Measurements from ENCODE around the gene CXCR5.
"Not testable (repeated sequence)": the region's sequence is repeated elsewhere in the genome, so short reads cannot be mapped to it uniquely, and the experiment has no call there.

The CXCR5 gene

GRCh38 chr11:118883368-118884071 is at the start of gene CXCR5:
TSS of gene CXCR5 (plus strand) at chr11:118883892. CDS start at chr11:118883942, 50 bp downstream.
- DNase-seq, result no peak

GRCh38 chr11:118834427-118835028 is 49.2 kb upstream of the CXCR5 start:
- DNase-seq, result no peak

DNA sequence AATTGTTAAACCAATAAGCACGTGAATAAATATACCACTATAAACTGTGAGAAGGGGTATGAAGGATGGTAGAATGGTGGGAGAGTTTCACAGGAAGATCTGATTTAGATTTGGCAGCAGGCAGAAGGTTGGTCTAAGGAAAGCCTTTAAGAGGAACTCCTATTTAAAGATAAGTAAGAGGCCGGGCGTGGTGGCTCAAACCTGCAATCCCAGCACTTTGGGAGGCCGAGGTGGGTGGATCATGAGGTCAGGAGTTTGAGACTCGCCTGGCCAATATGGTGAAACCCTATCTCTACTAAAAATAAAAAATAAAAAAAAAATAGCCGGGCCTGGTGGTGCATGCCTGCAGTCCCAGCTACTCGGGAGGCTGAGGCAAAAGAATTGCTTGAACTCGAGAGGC is 45.8 kb upstream of the CXCR5 start:
- DNase-seq, result no peak

GRCh38 chr11:118838905-118839553 is 44.7 kb upstream of the CXCR5 start:
- no peak for DNase-seq

DNA sequence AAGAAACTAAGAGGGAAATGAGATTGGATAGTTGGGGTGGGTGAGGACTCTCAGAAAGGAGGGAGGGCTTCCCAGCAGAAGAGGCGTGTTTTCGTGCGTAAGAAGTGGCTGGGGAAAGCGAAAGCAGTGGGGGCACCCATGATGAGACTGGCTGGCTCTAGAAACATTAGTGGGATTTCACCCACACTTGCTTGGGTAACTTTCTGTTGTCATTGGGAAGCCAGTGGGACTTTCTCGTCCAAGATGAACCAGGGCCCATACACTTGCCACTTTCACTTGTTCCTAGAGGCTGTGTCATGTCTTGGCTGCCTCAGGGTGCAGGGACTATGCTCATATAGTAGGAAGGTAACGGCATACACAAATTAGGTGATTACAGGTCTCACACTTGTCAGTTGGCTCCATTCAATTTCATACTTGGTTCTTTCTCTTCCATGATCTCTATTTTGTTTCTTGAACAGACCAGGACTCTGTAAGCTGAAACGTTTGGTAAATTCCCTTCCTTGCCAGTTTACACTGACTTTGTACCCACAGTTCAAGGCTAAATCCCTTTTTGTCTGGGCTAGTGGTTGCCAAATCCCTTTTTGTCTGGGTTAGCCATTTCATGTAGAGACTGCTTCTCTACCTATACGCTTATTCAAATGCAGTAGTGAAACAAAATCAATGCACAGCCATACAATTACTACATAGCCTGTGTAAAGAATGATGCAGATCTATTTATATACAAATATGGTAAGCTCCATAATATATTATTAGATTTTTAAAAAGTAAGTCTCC is 42.0 kb upstream of the CXCR5 start:
- DNase-seq, result no peak

DNA sequence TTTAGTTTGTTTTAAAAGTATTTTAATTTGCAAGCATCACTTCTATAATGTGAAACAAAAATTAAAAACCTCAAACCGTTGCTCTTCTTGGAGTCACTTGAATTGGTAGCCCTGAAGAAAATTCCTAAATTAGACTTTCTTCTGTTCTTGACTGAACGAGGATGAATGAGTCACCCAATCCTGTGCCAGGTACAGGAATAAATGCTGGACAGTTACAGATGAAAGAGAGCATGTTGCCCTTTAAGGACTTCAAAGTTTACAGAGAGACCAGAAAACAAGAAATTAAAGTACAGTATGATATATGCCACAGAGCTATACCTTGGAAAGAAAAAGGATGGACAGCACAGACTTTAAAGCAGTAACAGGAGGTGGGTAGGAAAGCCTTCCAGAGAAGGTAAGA is 41.3 kb upstream of the CXCR5 start:
- no peak for DNase-seq

- DNase-seq, result not testable (repeated sequence)
Observed at GRCh38 chr11:118842843-118843242, 40.8 kb upstream of the CXCR5 start.

DNA sequence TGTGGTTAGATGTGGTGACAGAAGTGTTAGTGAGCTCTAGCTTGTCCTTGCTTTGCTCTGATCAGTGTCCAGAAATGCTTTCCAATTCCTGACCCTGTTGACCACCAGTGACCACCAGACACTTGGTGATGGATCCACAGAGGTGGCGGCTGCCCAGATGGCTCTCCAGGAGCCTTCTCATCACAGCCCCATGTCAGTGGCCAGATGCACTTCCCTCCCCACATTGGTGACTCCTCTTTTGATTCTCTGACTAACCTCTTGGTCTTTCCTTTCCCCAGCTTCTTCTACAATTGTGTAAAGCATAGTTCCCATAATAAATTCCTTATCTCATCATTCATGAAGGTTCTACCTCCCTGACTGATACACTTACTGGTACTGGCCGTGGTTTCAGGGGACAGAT is 40.1 kb upstream of the CXCR5 start:
- DNase-seq, result no peak

- no peak for DNase-seq
Observed at GRCh38 chr11:118845369-118845768, 38.3 kb upstream of the CXCR5 start.

GRCh38 chr11:118846181-118846935 is 37.3 kb upstream of the CXCR5 start:
- no peak for DNase-seq

GRCh38 chr11:118849825-118850224 is 33.9 kb upstream of the CXCR5 start:
- DNase-seq, result no peak

DNA sequence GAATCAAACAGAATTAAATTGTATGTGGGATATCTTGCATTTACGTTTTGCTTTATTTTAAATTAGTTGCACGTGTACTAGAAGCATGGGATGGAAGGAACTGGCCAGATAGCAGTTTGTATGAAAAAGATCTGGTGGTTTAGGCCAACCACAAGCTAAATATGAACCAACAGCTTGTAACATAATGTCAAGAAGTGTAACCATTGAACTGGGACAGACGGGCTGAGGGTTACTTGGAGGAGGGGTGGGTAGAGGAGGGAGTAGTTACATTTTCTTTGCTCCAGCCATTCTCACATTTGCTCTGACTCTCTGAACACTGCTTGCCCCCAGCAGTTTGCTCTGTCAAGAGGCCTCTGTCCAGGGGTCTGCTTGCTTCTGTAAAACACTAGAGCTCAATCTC is 31.7 kb upstream of the CXCR5 start:
- no peak for DNase-seq

GRCh38 chr11:118853678-118854077 is 30.0 kb upstream of the CXCR5 start:
- DNase-seq, result no peak

DNA sequence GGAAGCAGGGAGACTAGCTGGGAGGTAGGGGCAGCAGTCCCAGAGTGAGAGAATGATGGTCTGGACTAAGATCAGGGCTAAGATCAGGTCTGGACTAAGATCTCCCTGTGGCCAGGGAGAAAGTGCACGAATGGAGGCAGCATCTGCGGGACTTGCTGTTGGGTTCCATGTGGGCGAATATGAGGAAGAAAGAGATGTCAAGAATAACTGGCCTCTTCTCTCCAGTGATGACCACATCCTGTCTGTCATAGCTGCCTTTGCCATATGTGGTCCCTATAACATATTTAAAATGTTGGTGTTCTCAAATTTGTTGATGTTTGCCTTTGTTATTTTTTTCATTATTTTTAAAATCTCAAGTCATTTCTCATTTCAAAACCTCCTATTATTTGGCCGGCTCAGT is 27.4 kb upstream of the CXCR5 start:
- no peak for DNase-seq

DNA sequence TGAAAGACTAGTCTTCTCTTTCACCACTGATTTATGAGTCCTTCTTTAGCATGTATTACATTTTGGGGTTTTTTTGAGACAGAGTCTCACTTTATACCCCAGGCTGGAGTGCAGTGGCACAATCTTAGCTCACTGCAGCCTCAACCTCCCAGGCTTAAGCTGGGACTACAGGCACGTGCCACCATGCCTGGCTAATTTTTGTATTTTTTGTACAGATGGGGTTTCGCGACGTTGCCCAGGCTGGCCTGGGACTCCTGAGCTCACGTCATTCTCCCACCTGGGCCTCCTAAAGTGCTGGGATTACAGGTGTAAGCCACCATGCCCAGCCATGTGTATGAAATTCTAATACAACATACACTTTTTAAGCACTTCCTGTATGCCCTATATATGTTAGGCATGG is 26.3 kb upstream of the CXCR5 start:
- DNase-seq, result no peak

DNA sequence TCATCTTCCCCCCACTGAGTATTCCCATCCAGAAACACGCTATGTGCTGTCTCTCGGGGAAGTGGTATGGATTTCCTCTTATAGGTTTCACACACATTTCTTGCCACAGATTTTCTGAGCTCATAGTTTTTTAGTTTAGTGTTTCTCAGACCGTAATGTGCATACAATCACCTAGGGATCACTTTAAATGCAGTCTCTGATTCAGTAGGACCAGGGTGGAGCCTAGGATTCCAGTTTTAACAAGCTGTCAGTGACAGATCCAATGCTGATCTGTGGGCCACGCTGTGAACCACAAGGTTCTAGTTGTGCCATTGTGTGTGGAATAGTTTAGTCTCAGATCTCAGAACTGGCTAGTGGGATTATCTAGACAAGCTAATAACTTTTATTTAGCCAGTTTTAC is 23.7 kb upstream of the CXCR5 start:
- no peak for DNase-seq

DNA sequence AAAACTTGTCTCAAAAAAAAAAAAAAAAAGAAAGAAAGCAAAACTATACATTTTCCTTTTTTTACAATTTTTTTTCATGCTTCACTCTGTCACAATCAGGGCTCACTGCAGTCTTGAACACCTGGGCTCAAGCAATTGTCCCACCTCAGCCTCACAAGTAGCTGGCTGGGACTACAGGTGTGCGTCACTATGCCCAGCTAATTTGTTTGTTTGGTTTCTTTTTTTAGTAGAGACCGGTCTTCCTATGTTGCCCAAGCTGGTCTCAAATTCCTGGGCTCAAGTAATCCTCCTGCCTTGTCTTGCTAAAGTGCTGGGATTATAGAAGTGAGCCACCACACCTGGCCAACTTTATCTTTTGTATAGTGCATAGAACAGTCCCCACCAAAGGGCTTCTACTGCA is 15.0 kb upstream of the CXCR5 start:
- DNase-seq, result no peak

DNA sequence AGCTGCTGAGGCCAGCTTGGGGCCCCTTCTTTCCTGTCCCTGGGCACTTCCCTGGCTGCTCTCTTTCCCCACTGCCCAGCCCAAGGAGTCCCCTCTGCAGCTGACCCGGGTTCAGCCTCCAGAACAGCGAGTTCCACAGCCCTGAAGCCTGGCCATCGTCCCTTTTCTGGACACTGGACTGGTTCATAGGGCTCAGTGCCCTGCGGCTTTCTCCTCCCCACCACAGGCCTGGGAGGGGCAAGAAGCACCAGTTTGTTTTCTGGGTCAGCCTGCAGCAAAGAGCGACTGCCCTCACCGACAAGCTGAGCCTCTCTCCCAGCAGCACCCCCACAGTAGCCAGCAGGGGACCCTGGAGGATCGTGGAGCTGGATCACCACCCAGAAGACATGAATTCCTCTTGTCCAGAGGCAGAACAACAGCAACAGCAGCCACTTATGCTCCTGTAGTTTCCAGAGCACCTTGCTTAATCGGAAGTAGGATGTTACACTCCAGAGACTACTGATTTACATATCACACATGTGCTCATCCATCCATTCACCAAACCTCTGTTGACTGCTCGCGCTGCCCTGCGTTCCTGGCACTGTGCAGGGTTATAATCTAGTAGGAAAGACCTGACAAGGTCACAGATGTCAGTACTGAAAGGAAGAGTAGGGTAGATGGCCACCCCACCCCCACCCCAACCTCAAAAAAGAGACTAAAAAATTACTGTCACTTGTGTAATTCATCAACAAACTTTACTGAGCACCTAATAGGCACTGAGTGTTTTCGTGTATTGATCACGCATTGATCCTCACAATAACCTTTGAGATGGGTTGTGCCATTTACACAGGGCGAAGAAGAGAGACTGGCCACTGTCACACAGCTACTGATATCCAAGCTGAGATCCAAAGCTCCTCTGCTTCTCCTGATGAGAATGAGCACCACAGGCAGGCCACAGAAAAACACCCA is 13.0 kb upstream of the CXCR5 start:
- DNase-seq, result no peak

GRCh38 chr11:118872403-118872821 is 11.3 kb upstream of the CXCR5 start:
- no peak for DNase-seq

DNA sequence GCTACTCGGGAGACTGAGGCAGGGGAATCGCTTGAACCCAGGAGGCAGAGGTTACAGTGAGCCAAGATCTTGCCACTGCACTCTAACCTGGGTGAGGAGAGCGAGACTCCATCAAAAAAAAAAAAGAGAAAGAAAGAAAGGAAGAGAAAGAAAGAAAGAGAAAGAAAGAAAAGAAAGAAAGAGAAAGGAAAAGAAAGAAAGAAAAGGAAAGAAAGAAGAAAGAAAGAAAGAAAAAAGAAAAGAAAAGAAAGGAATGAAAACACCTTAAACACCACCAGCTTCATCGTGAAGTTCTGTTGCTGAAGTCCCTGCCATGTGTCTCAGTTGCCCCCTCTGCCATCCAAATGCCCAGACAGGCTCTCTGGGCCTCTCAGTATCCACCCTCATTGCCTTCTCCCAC is 9.9 kb upstream of the CXCR5 start:
- DNase-seq, result no peak

DNA sequence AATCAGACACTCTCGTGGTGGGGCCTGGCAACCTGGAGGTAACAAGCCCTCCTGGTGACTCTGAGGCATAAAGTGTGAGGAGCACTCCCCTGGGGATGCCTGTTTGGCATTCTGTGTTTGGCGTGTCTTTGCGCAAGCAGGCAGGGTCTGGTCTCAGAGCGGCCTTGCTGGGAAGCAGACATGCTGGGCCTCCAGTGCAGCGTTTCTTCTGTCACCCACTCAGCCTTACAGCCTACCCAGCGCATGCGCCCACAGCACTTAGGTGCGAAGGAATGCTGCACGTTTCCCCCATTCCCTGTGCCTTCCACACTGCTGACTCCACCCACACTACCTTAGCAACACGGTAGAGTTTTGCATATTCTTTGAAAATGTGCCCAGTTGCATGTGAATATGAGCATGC is 7.4 kb upstream of the CXCR5 start:
- no peak for DNase-seq

Measured in COR-L47 (cell line).